Progenitor cell of endocrine pancreas (in vitro differentiated cells): ENCODE measurements around the gene UBE3C. TPM values are rescaled to one million over a fixed set of nuclear protein-coding genes. Genes with fewer than 3 reads are reported as not detected.

Experiments
- DNase-seq: peaks from one replicate; pipeline ENCODE4 v3.0.0; 2021; ENCODE audit warnings: low spot score; ENCODE audit not compliant: unreplicated experiment
- H3K27ac Mint-ChIP-seq: 2 replicates; pipeline ENCODE4 v1.8.0; 2021; ENCODE audit warnings: mild to moderate bottlenecking, moderate library complexity, mixed read lengths
- H3K27me3 Mint-ChIP-seq: 2 replicates; pipeline ENCODE4 v1.8.0; 2021; ENCODE audit warnings: mixed read lengths
- H3K36me3 Mint-ChIP-seq: 2 replicates; pipeline ENCODE4 v1.8.0; 2022; ENCODE audit warnings: mixed read lengths; ENCODE audit not compliant: insufficient read depth
- H3K4me1 Mint-ChIP-seq: 2 replicates; pipeline ENCODE4 v1.8.0; 2021; ENCODE audit warnings: low read depth, mixed read lengths
- H3K4me3 Mint-ChIP-seq: 2 replicates; pipeline ENCODE4 v1.8.0; 2021; ENCODE audit warnings: low read depth, mild to moderate bottlenecking, moderate library complexity, mixed read lengths
- H3K9me3 Mint-ChIP-seq: 2 replicates; pipeline ENCODE4 v1.8.0; 2021; ENCODE audit warnings: low read depth, mixed read lengths
- total RNA-seq: library from RNA; stranded (reverse); gene quantifications from 2 replicates; pipeline ENCODE4 v1.2.1, GENCODE V29; 2021
- TF ChIP-seq, protein P1 (sequence below): fragments of 200-600 bp; sonication (generic); IDR thresholded peaks from one replicate; pipeline ENCODE4 v1.5.0; 2021; ENCODE audit warnings: antibody characterized with exemption, mild to moderate bottlenecking; ENCODE audit not compliant: unreplicated experiment

Gene UBE3C
- total RNA-seq, 1 donor from 2014 or later = 62.5 TPM

- H3K9me3 Mint-ChIP-seq = no peaks in the 10 kb centered on the region
- H3K4me1 Mint-ChIP-seq = peaks cover 8% of the 10 kb centered on the region
- peaks cover 55% of the 10 kb centered on the region for H3K36me3 Mint-ChIP-seq
- H3K27me3 Mint-ChIP-seq = no peaks in the 10 kb centered on the region
- H3K27ac Mint-ChIP-seq = no peak overlapping the region
- TF ChIP-seq, protein P1, sequence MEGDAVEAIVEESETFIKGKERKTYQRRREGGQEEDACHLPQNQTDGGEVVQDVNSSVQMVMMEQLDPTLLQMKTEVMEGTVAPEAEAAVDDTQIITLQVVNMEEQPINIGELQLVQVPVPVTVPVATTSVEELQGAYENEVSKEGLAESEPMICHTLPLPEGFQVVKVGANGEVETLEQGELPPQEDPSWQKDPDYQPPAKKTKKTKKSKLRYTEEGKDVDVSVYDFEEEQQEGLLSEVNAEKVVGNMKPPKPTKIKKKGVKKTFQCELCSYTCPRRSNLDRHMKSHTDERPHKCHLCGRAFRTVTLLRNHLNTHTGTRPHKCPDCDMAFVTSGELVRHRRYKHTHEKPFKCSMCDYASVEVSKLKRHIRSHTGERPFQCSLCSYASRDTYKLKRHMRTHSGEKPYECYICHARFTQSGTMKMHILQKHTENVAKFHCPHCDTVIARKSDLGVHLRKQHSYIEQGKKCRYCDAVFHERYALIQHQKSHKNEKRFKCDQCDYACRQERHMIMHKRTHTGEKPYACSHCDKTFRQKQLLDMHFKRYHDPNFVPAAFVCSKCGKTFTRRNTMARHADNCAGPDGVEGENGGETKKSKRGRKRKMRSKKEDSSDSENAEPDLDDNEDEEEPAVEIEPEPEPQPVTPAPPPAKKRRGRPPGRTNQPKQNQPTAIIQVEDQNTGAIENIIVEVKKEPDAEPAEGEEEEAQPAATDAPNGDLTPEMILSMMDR = no peak
- no peak overlapping the region for H3K4me3 Mint-ChIP-seq
- DNase-seq = no peak
These were observed 54.1 kb downstream of the UBE3C start for GRCh38 chr7:157192861-157193260.

GRCh38 chr7:157193274-157193673 lies 54.5 kb downstream of the UBE3C start:
- peak overlapping the region; percentile 57 for H3K27ac Mint-ChIP-seq

GRCh38 chr7:157194948-157195347 lies 56.2 kb downstream of the UBE3C start:
- Mint-ChIP-seq H3K27me3 (no peaks in the 10 kb centered on the region), H3K36me3 (peaks cover 52% of the 10 kb centered on the region), H3K27ac (no peak overlapping the region), H3K4me3 (no peak overlapping the region), H3K9me3 (no peaks in the 10 kb centered on the region), H3K4me1 (peaks cover 8% of the 10 kb centered on the region)
- DNase-seq = no peak
- TF ChIP-seq, protein P1 = no peak

More at GRCh38 chr7:157193274-157193673, 54.5 kb downstream of the UBE3C start:
- Mint-ChIP-seq H3K36me3 (peaks cover 56% of the 10 kb centered on the region), H3K9me3 (no peaks in the 10 kb centered on the region), H3K27me3 (no peaks in the 10 kb centered on the region), H3K4me1 (peaks cover 8% of the 10 kb centered on the region), H3K4me3 (no peak overlapping the region)
- DNase-seq = no peak
- TF ChIP-seq, protein P1 = no peak

GRCh38 chr7:157195868-157196267 lies 57.1 kb downstream of the UBE3C start:
- Mint-ChIP-seq H3K9me3 (no peaks in the 10 kb centered on the region), H3K27ac (peak overlapping the region; percentile 39), H3K4me1 (peaks cover 8% of the 10 kb centered on the region), H3K36me3 (peaks cover 44% of the 10 kb centered on the region), H3K27me3 (no peaks in the 10 kb centered on the region), H3K4me3 (no peak overlapping the region)
- no peak for DNase-seq
- TF ChIP-seq, protein P1 = no peak

DNA sequence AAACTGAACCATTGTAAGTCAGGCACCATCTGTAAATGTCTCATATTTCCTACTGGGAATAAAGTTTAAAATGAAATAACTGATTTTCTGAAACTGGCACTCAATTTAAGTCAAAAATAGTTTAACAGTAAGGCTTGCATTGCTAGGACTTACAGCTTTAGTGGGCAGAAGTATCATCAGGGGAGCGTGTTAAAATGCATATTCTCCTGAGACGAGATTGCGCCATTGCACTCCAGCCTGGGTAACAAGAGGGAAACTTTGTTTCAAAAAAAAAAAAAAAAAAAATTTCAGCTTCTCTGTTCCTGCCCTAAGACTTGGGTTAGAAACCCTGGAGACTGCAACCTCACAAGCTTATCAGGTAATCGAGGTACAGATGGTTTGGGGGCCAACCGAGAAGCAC lies 65.4 kb downstream of the UBE3C start:
- TF ChIP-seq, protein P1 = no peak
- Mint-ChIP-seq H3K27ac (no peak overlapping the region), H3K9me3 (no peaks in the 10 kb centered on the region), H3K36me3 (peaks cover 19% of the 10 kb centered on the region), H3K27me3 (no peaks in the 10 kb centered on the region), H3K4me3 (no peak overlapping the region), H3K4me1 (peaks cover 6% of the 10 kb centered on the region)
- no peak for DNase-seq
